Measurements from ENCODE around the gene CELA1. TPM values are rescaled to one million over a fixed set of nuclear protein-coding genes. Genes with fewer than 3 reads are reported as not detected.

The CELA1 gene
- polyA plus RNA-seq, 1 donor from 2014 or later = not detected

DNA sequence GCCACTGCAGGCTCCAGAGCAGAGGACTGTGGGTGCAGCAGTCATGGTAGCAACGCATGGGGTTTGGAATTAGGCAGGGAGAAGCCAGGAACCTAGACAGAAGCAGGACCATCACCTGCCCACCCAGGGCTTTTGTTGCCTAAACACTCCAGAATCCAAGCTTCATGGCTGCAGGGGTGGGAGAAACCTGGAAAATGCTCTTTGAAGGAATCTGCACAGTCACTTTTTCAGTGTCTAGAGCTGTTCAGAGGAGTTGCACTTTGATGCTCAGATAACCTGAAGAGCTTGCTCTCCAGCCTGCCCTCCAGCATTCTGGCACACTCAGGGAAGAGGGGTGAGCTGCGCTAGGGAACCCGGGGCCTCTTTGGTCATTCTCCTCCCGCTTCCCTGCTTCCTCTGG lies 1.6 kb upstream of the CELA1 start:
- Histone ChIP-seq H3K4me3 (ENCODE audit: low read length) (no peak overlapping the region), H3K9me3 (ENCODE audit: low read length) (no peaks in the 10 kb centered on the region), H3K27ac (ENCODE audit: low read length) (no peak overlapping the region), H4K20me1 (ENCODE audit: insufficient read depth) (no peaks in the 10 kb centered on the region), H3K79me2 (replicated peaks; ENCODE audit: insufficient read depth, low read length) (no peaks in the 10 kb centered on the region), H2AFZ (ENCODE audit: low read depth, low read length) (no peak overlapping the region), H3K9ac (ENCODE audit: low read length) (no peak overlapping the region), H3K4me2 (ENCODE audit: low read length) (no peak overlapping the region), H3K36me3 (ENCODE audit: insufficient read depth, low read length) (no peaks in the 10 kb centered on the region), H3K9me2 (ENCODE audit: insufficient read depth, low read length) (no peaks in the 10 kb centered on the region), H3K27me3 (ENCODE audit: insufficient read depth, low read depth, low read length) (no peaks in the 10 kb centered on the region), H3F3A (ENCODE audit: insufficient read depth, low read length, poor library complexity, severe bottlenecking) (no peaks in the 10 kb centered on the region)
- TF ChIP-seq SMC3 (conservative IDR thresholded peaks at IDR 0.05; ENCODE audit: poor library complexity) (no peak), EP300 (conservative IDR thresholded peaks at IDR 0.05; ENCODE audit: poor library complexity, severe bottlenecking) (no peak), POLR2AphosphoS5 (IDR thresholded peaks at IDR 0.05) (no peak), EZH2 (IDR thresholded peaks at IDR 0.05; ENCODE audit: borderline replicate concordance, insufficient read depth, low read length, poor library complexity, severe bottlenecking) (no peak), RAD21 (conservative IDR thresholded peaks at IDR 0.05) (no peak), TAF1 (IDR thresholded peaks at IDR 0.05; ENCODE audit: low read depth) (no peak), MXI1 (conservative IDR thresholded peaks at IDR 0.05; ENCODE audit: poor library complexity, severe bottlenecking) (no peak)
- TF ChIP-seq, protein P1, sequence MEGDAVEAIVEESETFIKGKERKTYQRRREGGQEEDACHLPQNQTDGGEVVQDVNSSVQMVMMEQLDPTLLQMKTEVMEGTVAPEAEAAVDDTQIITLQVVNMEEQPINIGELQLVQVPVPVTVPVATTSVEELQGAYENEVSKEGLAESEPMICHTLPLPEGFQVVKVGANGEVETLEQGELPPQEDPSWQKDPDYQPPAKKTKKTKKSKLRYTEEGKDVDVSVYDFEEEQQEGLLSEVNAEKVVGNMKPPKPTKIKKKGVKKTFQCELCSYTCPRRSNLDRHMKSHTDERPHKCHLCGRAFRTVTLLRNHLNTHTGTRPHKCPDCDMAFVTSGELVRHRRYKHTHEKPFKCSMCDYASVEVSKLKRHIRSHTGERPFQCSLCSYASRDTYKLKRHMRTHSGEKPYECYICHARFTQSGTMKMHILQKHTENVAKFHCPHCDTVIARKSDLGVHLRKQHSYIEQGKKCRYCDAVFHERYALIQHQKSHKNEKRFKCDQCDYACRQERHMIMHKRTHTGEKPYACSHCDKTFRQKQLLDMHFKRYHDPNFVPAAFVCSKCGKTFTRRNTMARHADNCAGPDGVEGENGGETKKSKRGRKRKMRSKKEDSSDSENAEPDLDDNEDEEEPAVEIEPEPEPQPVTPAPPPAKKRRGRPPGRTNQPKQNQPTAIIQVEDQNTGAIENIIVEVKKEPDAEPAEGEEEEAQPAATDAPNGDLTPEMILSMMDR (IDR thresholded peaks at IDR 0.05; ENCODE audit: poor library complexity, severe bottlenecking) = no peak
- TF ChIP-seq, protein P2, sequence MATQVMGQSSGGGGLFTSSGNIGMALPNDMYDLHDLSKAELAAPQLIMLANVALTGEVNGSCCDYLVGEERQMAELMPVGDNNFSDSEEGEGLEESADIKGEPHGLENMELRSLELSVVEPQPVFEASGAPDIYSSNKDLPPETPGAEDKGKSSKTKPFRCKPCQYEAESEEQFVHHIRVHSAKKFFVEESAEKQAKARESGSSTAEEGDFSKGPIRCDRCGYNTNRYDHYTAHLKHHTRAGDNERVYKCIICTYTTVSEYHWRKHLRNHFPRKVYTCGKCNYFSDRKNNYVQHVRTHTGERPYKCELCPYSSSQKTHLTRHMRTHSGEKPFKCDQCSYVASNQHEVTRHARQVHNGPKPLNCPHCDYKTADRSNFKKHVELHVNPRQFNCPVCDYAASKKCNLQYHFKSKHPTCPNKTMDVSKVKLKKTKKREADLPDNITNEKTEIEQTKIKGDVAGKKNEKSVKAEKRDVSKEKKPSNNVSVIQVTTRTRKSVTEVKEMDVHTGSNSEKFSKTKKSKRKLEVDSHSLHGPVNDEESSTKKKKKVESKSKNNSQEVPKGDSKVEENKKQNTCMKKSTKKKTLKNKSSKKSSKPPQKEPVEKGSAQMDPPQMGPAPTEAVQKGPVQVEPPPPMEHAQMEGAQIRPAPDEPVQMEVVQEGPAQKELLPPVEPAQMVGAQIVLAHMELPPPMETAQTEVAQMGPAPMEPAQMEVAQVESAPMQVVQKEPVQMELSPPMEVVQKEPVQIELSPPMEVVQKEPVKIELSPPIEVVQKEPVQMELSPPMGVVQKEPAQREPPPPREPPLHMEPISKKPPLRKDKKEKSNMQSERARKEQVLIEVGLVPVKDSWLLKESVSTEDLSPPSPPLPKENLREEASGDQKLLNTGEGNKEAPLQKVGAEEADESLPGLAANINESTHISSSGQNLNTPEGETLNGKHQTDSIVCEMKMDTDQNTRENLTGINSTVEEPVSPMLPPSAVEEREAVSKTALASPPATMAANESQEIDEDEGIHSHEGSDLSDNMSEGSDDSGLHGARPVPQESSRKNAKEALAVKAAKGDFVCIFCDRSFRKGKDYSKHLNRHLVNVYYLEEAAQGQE (IDR thresholded peaks at IDR 0.05; ENCODE audit: borderline replicate concordance) = no peak

DNA sequence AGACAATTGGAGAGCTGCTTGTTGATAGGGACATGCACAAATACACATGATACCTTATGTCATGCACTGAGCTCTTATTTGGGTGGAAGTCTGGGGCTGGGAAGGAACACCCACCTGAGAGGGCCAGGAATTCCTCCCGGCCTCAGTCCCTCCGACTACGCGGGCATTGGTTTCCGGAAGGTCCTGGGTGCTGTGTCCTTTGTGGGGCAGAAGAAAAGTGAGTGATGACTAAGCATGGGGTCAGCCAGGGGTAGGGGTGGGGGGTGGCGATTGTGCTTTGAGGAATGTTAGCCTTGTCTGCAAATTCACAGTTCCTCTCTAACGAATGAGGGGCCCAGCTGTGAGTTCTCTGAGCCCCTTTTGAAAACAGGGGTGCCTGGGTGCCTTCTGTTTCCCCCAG lies 798 bp downstream of the CELA1 start:
- no peak overlapping the region for H2AFZ ChIP-seq (ENCODE audit: low read depth, low read length)
- no peaks in the 10 kb centered on the region for H3K9me3 ChIP-seq (ENCODE audit: low read length)
- TF ChIP-seq, protein P1 (IDR thresholded peaks at IDR 0.05; ENCODE audit: poor library complexity, severe bottlenecking) = no peak
- TF ChIP-seq POLR2AphosphoS5 (IDR thresholded peaks at IDR 0.05) (no peak), MXI1 (conservative IDR thresholded peaks at IDR 0.05; ENCODE audit: poor library complexity, severe bottlenecking) (no peak), RAD21 (conservative IDR thresholded peaks at IDR 0.05) (no peak), EP300 (conservative IDR thresholded peaks at IDR 0.05; ENCODE audit: poor library complexity, severe bottlenecking) (no peak), EZH2 (IDR thresholded peaks at IDR 0.05; ENCODE audit: borderline replicate concordance, insufficient read depth, low read length, poor library complexity, severe bottlenecking) (no peak), SMC3 (conservative IDR thresholded peaks at IDR 0.05; ENCODE audit: poor library complexity) (no peak), TAF1 (IDR thresholded peaks at IDR 0.05; ENCODE audit: low read depth) (no peak)
- TF ChIP-seq, protein P2 (IDR thresholded peaks at IDR 0.05; ENCODE audit: borderline replicate concordance) = no peak
- H3F3A ChIP-seq (ENCODE audit: insufficient read depth, low read length, poor library complexity, severe bottlenecking) = no peaks in the 10 kb centered on the region
- no peak overlapping the region for H3K27ac ChIP-seq (ENCODE audit: low read length)
- no peaks in the 10 kb centered on the region for H4K20me1 ChIP-seq (ENCODE audit: insufficient read depth)
- no peak overlapping the region for H3K4me2 ChIP-seq (ENCODE audit: low read length)
- no peak overlapping the region for H3K4me3 ChIP-seq (ENCODE audit: low read length)
- no peaks in the 10 kb centered on the region for H3K36me3 ChIP-seq (ENCODE audit: insufficient read depth, low read length)
- no peaks in the 10 kb centered on the region for H3K79me2 ChIP-seq (replicated peaks; ENCODE audit: insufficient read depth, low read length)
- H3K27me3 ChIP-seq (ENCODE audit: insufficient read depth, low read depth, low read length) = no peaks in the 10 kb centered on the region
- no peak overlapping the region for H3K9ac ChIP-seq (ENCODE audit: low read length)
- H3K9me2 ChIP-seq (ENCODE audit: insufficient read depth, low read length) = no peaks in the 10 kb centered on the region
